CD4-positive, alpha-beta T cell treated with Interleukin-21 for 1 hour (primary cell): ENCODE results near the gene PDE4D.
A peak's percentile ranks its signal among the peaks of the same experiment; 100 is the strongest.

ENCODE experiments used
- DNase-seq: peaks from one replicate; pipeline ENCODE4 v3.0.0-alpha.2; 2020

The PDE4D gene

GRCh38 chr5:59158637-59159391, 734.7 kb downstream of the PDE4D start:
- no peak for DNase-seq

- no peak for DNase-seq
Measured at GRCh38 chr5:59158165-59158564, 735.4 kb downstream of the PDE4D start.

- DNase-seq: no peak
Measured at GRCh38 chr5:59157068-59157467, 736.5 kb downstream of the PDE4D start.

GRCh38 chr5:59152701-59153245, 740.8 kb downstream of the PDE4D start:
- DNase-seq: no peak

- DNase-seq: no peak
Measured at GRCh38 chr5:59151162-59151889, 742.2 kb downstream of the PDE4D start.

- DNase-seq: no peak
Measured at GRCh38 chr5:59149827-59150226, 743.7 kb downstream of the PDE4D start.

- DNase-seq: no peak
Measured at GRCh38 chr5:59149271-59149670, 744.3 kb downstream of the PDE4D start.

GRCh38 chr5:59146729-59147128, 746.8 kb downstream of the PDE4D start:
- peak; percentile 34 for DNase-seq

- DNase-seq: no peak
Measured at GRCh38 chr5:59143926-59144333, 749.6 kb downstream of the PDE4D start.

GRCh38 chr5:59142927-59143326, 750.6 kb downstream of the PDE4D start:
- DNase-seq: no peak

GRCh38 chr5:59142138-59142537, 751.4 kb downstream of the PDE4D start:
- no peak for DNase-seq

GRCh38 chr5:59140133-59140532, 753.4 kb downstream of the PDE4D start:
- no peak for DNase-seq

- no peak for DNase-seq
Measured at GRCh38 chr5:59139695-59140094, 753.8 kb downstream of the PDE4D start.

- no peak for DNase-seq
Measured at GRCh38 chr5:59138509-59138908, 755.0 kb downstream of the PDE4D start.

GRCh38 chr5:59137846-59138245, 755.7 kb downstream of the PDE4D start:
- no peak for DNase-seq

- DNase-seq: no peak
Measured at GRCh38 chr5:59136549-59136948, 757.0 kb downstream of the PDE4D start.

GRCh38 chr5:59134471-59135163, 758.9 kb downstream of the PDE4D start:
- DNase-seq: no peak

- DNase-seq: no peak
Measured at GRCh38 chr5:59133764-59134261, 759.7 kb downstream of the PDE4D start.

GRCh38 chr5:59132131-59132530, 761.4 kb downstream of the PDE4D start:
- DNase-seq: peak; percentile 60

- DNase-seq: no peak
Measured at GRCh38 chr5:59130431-59130830, 763.1 kb downstream of the PDE4D start.

- DNase-seq: no peak
Measured at GRCh38 chr5:59128646-59129290, 764.8 kb downstream of the PDE4D start.

- no peak for DNase-seq
Measured at GRCh38 chr5:59126708-59127573, 766.6 kb downstream of the PDE4D start.
